ENCODE measurements around the gene VIM.

DNA sequence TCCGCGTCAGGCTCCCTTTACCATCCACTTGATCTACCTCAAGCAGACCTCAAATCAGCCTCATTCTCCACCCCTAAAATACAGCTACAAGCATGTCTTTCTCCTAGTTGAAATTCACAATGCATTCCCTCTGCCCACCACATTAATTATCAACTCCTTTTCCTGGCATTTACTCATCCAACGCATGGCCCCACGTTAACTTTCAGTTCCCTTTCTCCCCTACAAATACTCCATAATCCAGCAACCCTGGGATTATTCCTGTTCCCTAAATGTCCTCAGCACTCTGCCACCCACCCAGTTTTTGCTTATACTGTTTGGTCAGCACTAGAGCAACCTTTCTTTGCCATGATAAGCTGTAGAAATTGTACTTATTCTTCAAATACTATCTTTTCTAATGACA lies 5.7 kb upstream of the VIM start:
- TF ChIP-seq POLR2AphosphoS5 (IDR thresholded peaks at IDR 0.05; ENCODE audit: low read depth, low read length) (no peak), TCF7L2 (IDR thresholded peaks at IDR 0.05; ENCODE audit: borderline replicate concordance, extremely low read depth, insufficient read depth, insufficient read length) (no peak)
- TF ChIP-seq, protein P1, sequence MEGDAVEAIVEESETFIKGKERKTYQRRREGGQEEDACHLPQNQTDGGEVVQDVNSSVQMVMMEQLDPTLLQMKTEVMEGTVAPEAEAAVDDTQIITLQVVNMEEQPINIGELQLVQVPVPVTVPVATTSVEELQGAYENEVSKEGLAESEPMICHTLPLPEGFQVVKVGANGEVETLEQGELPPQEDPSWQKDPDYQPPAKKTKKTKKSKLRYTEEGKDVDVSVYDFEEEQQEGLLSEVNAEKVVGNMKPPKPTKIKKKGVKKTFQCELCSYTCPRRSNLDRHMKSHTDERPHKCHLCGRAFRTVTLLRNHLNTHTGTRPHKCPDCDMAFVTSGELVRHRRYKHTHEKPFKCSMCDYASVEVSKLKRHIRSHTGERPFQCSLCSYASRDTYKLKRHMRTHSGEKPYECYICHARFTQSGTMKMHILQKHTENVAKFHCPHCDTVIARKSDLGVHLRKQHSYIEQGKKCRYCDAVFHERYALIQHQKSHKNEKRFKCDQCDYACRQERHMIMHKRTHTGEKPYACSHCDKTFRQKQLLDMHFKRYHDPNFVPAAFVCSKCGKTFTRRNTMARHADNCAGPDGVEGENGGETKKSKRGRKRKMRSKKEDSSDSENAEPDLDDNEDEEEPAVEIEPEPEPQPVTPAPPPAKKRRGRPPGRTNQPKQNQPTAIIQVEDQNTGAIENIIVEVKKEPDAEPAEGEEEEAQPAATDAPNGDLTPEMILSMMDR (IDR thresholded peaks at IDR 0.05 in 2 of 3, conservative IDR thresholded peaks at IDR 0.05 in 1 of 3; ENCODE audit: borderline replicate concordance in 1 of 3, insufficient read depth in 1 of 3, low read depth in 2 of 3, low read length in 2 of 3) = no peak

Measured in HCT116 (cell line).